ENCODE results near the gene PTPRN2.

The PTPRN2 gene

GRCh38 chr7:158134824-158135223 is 452.8 kb downstream of the PTPRN2 start:
- DNase-seq (ENCODE audit: low read depth), result no peak

GRCh38 chr7:158133515-158134271 is 453.9 kb downstream of the PTPRN2 start:
- no peak for DNase-seq (ENCODE audit: low read depth)

GRCh38 chr7:158133057-158133456 is 454.6 kb downstream of the PTPRN2 start:
- DNase-seq (ENCODE audit: low read depth), result no peak

GRCh38 chr7:158130023-158130409 is 457.6 kb downstream of the PTPRN2 start:
- DNase-seq (ENCODE audit: low read depth), result no peak

- DNase-seq (ENCODE audit: low read depth), result no peak
Observed at GRCh38 chr7:158129037-158130022, 458.3 kb downstream of the PTPRN2 start.

- no peak for DNase-seq (ENCODE audit: low read depth)
Observed at GRCh38 chr7:158128572-158128971, 459.1 kb downstream of the PTPRN2 start.

- DNase-seq (ENCODE audit: low read depth), result no peak
Observed at GRCh38 chr7:158127241-158127640, 460.4 kb downstream of the PTPRN2 start.

GRCh38 chr7:158126661-158127060 is 461.0 kb downstream of the PTPRN2 start:
- DNase-seq (ENCODE audit: low read depth), result no peak

- DNase-seq (ENCODE audit: low read depth), result no peak
Observed at GRCh38 chr7:158125721-158126120, 461.9 kb downstream of the PTPRN2 start.

GRCh38 chr7:158125091-158125490 is 462.5 kb downstream of the PTPRN2 start:
- no peak for DNase-seq (ENCODE audit: low read depth)

GRCh38 chr7:158124671-158125079 is 462.9 kb downstream of the PTPRN2 start:
- DNase-seq (ENCODE audit: low read depth), result no peak

GRCh38 chr7:158123753-158124152 is 463.9 kb downstream of the PTPRN2 start:
- DNase-seq (ENCODE audit: low read depth), result no peak

- DNase-seq (ENCODE audit: low read depth), result no peak
Observed at GRCh38 chr7:158123214-158123613, 464.4 kb downstream of the PTPRN2 start.

- DNase-seq (ENCODE audit: low read depth), result no peak
Observed at GRCh38 chr7:158121441-158122045, 466.1 kb downstream of the PTPRN2 start.

- no peak for DNase-seq (ENCODE audit: low read depth)
Observed at GRCh38 chr7:158120716-158121115, 466.9 kb downstream of the PTPRN2 start.

GRCh38 chr7:158120316-158120715 is 467.3 kb downstream of the PTPRN2 start:
- DNase-seq (ENCODE audit: low read depth), result no peak

GRCh38 chr7:158117341-158118222 is 470.0 kb downstream of the PTPRN2 start:
- DNase-seq (ENCODE audit: low read depth), result no peak

GRCh38 chr7:158116235-158116634 is 471.4 kb downstream of the PTPRN2 start:
- DNase-seq (ENCODE audit: low read depth), result no peak

- DNase-seq (ENCODE audit: low read depth), result no peak
Observed at GRCh38 chr7:158114056-158114850, 473.4 kb downstream of the PTPRN2 start.

- DNase-seq (ENCODE audit: low read depth), result no peak
Observed at GRCh38 chr7:158113321-158114025, 474.1 kb downstream of the PTPRN2 start.

Measured in CMK (cell line).